H4 (cell line): ENCODE results near the gene ARL13B. TPM values are rescaled to one million over a fixed set of nuclear protein-coding genes. Genes with fewer than 3 reads are reported as not detected.
"Not testable (repeated sequence)": the region's sequence is repeated elsewhere in the genome, so short reads cannot be mapped to it uniquely, and the experiment has no call there.

ENCODE experiments used
- DNase-seq: peaks from one replicate; pipeline ENCODE4 v3.0.0-alpha.2; 2015; ENCODE audit warnings: low spot score
- total RNA-seq: library from RNA; depleted of rRNA; stranded (reverse); fragments of >200 nt; shearing (Covaris generic); gene quantifications from 2 replicates; pipeline ENCODE4 v1.2.3, GENCODE V29; 2014

ARL13B gene
- total RNA-seq, 1 experiment from 2014 or later = 8.6 TPM

GRCh38 chr3:94062513-94063404 is 82.8 kb downstream of the ARL13B start, which contains the start of the genes DHFR2 and NSUN3:
DHFR2 (minus strand) TSS chr3:94062916; CDS start chr3:94061511, 1,405 bp downstream.
NSUN3 (plus strand) TSS chr3:94063061; CDS start chr3:94063127, 66 bp downstream.
- DNase-seq = peak; percentile 97

- DNase-seq = no peak
Measured at GRCh38 chr3:94063496-94064119, 83.7 kb downstream of the ARL13B start.

- no peak for DNase-seq
Measured at GRCh38 chr3:94064243-94064860, 84.4 kb downstream of the ARL13B start.

GRCh38 chr3:94065122-94065521 is 85.2 kb downstream of the ARL13B start:
- DNase-seq = no peak

- DNase-seq = no peak
Measured at GRCh38 chr3:94065819-94066480, 86.0 kb downstream of the ARL13B start.

GRCh38 chr3:94066506-94067500 is 86.8 kb downstream of the ARL13B start:
- DNase-seq = no peak

GRCh38 chr3:94069194-94069813 is 89.3 kb downstream of the ARL13B start:
- DNase-seq = no peak

- DNase-seq = no peak
Measured at GRCh38 chr3:94070341-94070911, 90.5 kb downstream of the ARL13B start.

- DNase-seq = no peak
Measured at GRCh38 chr3:94071713-94072284, 91.8 kb downstream of the ARL13B start.

GRCh38 chr3:94076055-94076454 is 96.1 kb downstream of the ARL13B start:
- DNase-seq = no peak

GRCh38 chr3:94080552-94080951 is 100.6 kb downstream of the ARL13B start:
- DNase-seq = not testable (repeated sequence)

GRCh38 chr3:94081884-94082283 is 101.9 kb downstream of the ARL13B start:
- DNase-seq = no peak

- no peak for DNase-seq
Measured at GRCh38 chr3:94082391-94082937, 102.5 kb downstream of the ARL13B start.

GRCh38 chr3:94083261-94083660 is 103.3 kb downstream of the ARL13B start:
- no peak for DNase-seq

GRCh38 chr3:94089126-94089525 is 109.2 kb downstream of the ARL13B start:
- no peak for DNase-seq

- no peak for DNase-seq
Measured at GRCh38 chr3:94092086-94092485, 112.1 kb downstream of the ARL13B start.

- DNase-seq = no peak
Measured at GRCh38 chr3:94093151-94093550, 113.2 kb downstream of the ARL13B start.

- no peak for DNase-seq
Measured at GRCh38 chr3:94095111-94095510, 115.2 kb downstream of the ARL13B start.

- no peak for DNase-seq
Measured at GRCh38 chr3:94098452-94098851, 118.5 kb downstream of the ARL13B start.
